GM19328 (cell line): ENCODE data around the gene ADAM11.

ENCODE experiments used
- ATAC-seq: cut with Tn5 transposase; IDR thresholded peaks from one replicate; pipeline ENCODE4 v1.9.1; 2021; ENCODE audit warnings: mild to moderate bottlenecking, moderate library complexity; ENCODE audit not compliant: unreplicated experiment

The ADAM11 gene

DNA sequence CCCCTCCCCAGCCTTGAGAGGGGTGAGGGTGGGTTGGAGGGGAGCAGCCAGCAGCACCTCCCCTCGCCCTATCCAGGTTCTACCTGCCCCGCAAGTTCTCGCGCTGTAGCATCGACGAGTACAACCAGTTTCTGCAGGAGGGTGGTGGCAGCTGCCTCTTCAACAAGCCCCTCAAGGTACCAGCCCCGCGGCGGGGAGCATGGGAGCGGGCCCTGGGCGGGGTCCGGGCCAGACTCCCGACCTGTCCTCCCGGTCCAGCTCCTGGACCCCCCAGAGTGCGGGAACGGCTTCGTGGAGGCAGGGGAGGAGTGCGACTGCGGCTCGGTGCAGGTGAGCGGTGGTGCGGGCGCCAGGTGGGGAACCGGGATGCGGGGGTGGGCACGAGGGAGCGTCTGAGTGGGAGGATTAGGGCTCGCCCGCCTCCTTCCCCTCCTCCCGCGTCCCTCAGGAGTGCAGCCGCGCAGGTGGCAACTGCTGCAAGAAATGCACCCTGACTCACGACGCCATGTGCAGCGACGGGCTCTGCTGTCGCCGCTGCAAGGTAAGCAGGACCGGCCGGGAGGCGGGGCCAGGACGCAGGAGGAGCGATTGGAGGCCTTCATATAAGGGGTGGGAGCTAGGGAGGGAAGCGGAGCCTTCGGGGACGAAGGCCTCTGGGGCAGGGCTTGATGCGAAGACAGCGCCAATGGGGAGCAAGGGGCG is 16.5 kb downstream of the ADAM11 start:
- ATAC-seq = peak; percentile 75

GRCh38 chr17:44775838-44776621 is 17.2 kb downstream of the ADAM11 start:
- ATAC-seq = no peak

- ATAC-seq = no peak
These were observed 18.0 kb downstream of the ADAM11 start for GRCh38 chr17:44776628-44777393.

DNA sequence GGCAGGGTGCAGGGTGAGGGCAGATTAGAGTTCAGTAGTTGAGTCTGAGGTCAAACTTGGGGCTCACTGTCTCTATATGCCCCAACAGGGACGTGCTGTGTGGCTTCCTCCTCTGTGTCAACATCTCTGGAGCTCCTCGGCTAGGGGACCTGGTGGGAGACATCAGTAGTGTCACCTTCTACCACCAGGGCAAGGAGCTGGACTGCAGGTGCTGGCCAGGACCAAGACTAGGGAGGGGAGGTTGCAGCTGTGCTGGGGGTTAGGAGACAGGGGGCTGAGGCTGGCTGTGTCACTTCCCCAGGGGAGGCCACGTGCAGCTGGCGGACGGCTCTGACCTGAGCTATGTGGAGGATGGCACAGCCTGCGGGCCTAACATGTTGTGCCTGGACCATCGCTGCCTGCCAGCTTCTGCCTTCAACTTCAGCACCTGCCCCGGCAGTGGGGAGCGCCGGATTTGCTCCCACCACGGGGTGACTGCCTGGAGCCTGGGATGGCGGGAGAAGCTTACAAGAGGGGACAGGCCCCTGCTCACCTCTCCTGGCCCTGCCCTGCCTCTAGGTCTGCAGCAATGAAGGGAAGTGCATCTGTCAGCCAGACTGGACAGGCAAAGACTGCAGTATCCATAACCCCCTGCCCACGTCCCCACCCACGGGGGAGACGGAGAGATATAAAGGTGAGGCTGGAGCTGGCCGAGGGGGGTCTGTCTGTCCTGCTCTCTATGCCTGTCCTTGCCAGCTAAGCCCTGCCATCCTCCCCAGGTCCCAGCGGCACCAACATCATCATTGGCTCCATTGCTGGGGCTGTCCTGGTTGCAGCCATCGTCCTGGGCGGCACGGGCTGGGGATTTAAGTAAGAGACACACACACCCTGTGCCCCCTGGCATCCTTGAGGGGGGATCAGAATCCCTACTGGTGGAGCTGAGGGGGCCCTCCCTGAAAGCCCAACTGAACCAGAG is 18.9 kb downstream of the ADAM11 start:
- ATAC-seq = no peak

DNA sequence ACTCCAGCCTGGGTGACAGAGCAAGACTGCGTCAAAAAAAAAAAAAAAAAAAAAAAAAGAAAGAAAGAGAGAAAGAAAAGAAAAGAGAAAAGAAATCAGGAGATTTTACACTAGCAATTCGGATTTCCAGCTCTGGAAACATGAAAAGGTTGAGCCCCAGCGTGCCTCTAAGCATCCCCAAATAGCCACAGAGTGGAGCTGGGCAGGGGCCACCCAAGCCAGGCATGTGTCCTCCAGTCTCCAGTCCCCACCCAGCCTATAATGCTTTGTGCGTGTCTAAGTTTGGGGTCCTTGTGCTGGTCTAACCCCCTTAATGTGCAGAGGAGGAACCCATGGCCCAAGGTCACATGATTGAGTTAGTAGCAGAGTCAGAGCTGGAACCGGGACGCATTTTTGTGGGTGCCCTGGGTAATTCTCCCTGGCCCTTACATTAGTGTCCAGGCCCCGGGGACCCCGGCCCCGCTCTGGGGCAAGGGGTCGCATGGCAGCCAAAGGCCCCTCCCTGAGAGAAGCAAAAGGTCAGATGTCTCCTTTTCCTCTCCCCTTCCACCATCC is 19.9 kb downstream of the ADAM11 start:
- no peak for ATAC-seq

DNA sequence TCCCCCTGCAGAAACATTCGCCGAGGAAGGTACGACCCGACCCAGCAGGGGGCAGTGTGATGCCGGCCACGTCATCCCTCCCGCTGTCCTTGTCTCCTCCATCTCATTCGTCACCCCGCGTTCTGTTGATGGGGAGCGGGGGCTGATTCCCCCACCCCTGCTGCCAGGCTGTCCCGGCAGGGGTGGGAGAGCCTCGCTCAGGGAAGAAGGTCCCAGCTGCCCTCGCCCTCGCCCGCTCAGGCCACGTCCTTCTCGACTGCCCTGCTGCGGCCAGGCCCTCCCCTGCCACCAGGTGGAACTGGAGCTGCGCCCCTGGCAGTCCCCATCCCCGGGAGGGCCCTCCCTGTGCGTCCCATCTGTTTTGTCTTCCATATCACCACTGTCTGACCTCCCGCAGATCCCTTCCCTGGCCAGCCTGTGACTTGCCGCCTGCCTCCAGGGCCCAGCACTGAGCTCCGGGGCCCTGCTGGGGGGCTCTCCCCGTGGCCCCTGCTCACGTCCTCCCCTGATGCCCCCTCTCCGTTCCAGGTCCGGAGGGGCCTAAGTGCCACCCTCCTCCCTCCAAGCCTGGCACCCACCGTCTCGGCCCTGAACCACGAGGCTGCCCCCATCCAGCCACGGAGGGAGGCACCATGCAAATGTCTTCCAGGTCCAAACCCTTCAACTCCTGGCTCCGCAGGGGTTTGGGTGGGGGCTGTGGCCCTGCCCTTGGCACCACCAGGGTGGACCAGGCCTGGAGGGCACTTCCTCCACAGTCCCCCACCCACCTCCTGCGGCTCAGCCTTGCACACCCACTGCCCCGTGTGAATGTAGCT is 20.6 kb downstream of the ADAM11 start:
- no peak for ATAC-seq

DNA sequence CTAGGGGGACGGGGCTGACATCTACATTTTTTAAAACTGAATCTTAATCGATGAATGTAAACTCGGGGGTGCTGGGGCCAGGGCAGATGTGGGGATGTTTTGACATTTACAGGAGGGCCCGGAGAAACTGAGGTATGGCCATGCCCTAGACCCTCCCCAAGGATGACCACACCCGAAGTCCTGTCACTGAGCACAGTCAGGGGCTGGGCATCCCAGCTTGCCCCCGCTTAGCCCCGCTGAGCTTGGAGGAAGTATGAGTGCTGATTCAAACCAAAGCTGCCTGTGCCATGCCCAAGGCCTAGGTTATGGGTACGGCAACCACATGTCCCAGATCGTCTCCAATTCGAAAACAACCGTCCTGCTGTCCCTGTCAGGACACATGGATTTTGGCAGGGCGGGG is 21.4 kb downstream of the ADAM11 start:
- no peak for ATAC-seq

GRCh38 chr17:44780845-44781480 is 22.2 kb downstream of the ADAM11 start:
- ATAC-seq = no peak

GRCh38 chr17:44781551-44782325 is 22.9 kb downstream of the ADAM11 start:
- ATAC-seq = no peak

GRCh38 chr17:44782326-44782850 is 23.6 kb downstream of the ADAM11 start:
- ATAC-seq = no peak

DNA sequence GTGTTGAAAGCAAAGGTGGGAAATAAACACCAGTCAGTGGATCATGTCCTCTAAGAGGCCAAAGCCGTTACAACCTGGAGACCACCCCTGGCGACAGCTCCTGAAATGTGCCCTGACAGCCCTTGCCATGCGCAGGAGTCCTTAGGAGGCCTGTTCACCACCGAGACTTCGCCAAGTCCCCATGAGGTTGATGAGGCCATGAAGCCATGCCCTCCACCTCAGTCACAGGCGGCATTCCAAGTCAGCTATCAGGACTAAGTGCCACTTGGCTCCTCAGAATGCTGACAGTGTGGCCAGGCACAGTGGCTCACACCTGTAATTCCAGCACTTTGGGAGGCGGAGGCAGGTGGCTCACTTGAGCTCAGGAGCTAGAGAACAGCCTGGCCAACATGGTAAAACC is 27.1 kb downstream of the ADAM11 start:
- no peak for ATAC-seq

GRCh38 chr17:44786551-44787081 is 27.8 kb downstream of the ADAM11 start:
- no peak for ATAC-seq

- ATAC-seq = no peak
These were observed 28.6 kb downstream of the ADAM11 start for GRCh38 chr17:44787271-44787940.

DNA sequence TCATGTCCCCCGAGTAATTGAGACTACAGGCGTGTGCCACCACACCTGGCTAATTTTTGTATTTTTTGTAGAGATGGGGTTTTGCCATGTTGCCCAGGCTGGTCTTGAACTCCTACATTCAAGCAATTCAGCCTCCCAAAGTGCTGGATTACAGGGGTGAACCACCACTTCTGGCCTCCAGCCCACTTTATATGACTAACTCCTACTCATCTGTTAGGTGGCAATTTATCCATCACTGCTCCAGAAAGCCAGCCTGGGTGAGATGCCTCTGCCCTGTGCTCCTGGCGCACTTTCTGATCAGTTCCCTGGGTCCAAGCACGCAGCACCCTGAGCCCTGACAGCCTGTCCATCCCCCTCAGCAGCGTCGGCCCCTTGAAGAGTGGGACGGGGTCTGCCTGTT is 29.4 kb downstream of the ADAM11 start:
- ATAC-seq = no peak

GRCh38 chr17:44792276-44792675 is 33.5 kb downstream of the ADAM11 start:
- ATAC-seq = no peak

DNA sequence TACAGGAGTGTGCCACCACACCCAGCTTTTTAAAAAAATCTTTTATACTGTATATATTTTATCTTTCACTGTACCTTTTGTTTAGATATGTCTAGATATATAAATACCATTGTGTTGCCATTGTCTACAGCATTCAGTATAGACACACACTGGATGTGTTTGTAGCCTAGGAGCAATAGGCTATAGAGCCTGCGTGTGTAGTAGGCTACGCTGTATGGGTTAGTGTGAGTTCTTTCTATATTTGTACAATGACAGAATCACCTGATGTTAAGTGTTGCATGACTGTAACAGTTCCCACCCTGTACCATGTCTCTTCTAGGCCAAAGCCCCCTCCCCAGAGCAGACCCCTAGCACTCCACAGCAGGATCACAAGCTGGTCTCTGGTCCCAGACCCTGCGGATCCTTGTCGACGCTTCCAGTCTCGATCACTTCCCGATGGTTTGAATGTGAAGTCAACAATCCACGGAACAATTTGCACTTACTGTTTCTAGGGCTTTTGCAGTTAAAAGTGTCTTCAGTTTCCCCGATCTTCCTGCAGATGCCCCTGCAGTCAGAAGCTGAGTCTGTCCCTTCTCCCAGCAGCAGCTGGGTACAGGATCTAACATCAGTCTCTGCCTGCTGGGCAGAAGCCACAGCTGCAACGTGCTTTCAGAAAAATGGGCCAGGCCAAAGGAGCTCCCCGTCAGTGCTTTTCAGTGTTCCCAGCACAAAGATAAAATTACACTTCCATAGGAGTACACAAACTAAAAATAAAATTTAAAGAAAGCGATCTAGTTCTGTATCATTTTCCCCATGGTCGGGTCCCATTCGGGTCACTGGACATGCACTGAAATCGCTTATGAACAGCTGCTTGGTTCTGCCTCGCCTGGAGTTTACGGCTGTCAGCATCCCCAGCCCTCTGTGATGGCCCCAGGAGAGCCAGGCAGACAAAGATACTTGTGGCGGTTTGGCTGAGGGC is 35.4 kb downstream of the ADAM11 start:
- ATAC-seq = no peak
